CD14-positive monocyte (primary cell): ENCODE results near the gene CPNE4. TPM values are rescaled to one million over a fixed set of nuclear protein-coding genes. Genes with fewer than 3 reads are reported as not detected.

ENCODE experiments used
- DNase-seq, 3 donors: peaks; one replicate each; pipeline ENCODE4 v3.0.0-alpha.2; 2011 to 2022
- H2AFZ ChIP-seq: 2 replicates; pipeline ENCODE4 v1.6.0; 2012; ENCODE audit warnings: mild to moderate bottlenecking, low read depth, low read length, inconsistent platforms; ENCODE audit not compliant: insufficient read depth, poor library complexity, severe bottlenecking
- H3K27ac ChIP-seq, 2 donors: 1 replicate in 1 of 2; 2 replicates in 1 of 2; pipeline ENCODE4 v1.5.1; 2012 to 2013; ENCODE audit warnings: low read length in 2 of 2, control low read depth in 1 of 2, inconsistent platforms in 1 of 2, low read depth in 1 of 2, mild to moderate bottlenecking in 1 of 2
- H3K27me3 ChIP-seq, 2 donors: one replicate each; pipeline versions ENCODE4 v1.6.0 to v1.6.1; 2011 to 2013; ENCODE audit warnings: low read length in 2 of 2; ENCODE audit not compliant: control insufficient read depth in 2 of 2, insufficient read depth in 2 of 2
- H3K36me3 ChIP-seq, 2 donors: replicated peaks in 1 of 2; 1 replicate in 1 of 2; 2 replicates in 1 of 2; pipeline versions ENCODE4 v1.5.1 to v1.6.1; 2012 to 2013; ENCODE audit warnings: low read length in 2 of 2, control low read depth in 1 of 2, inconsistent platforms in 1 of 2, mild to moderate bottlenecking in 1 of 2; ENCODE audit not compliant: insufficient read depth in 2 of 2, control insufficient read depth in 1 of 2
- H3K4me1 ChIP-seq, 2 donors: 1 replicate in 1 of 2; 2 replicates in 1 of 2; pipeline versions ENCODE4 v1.5.1 to v1.6.1; 2012 to 2013; ENCODE audit warnings: low read length in 2 of 2, control low read depth in 1 of 2, inconsistent platforms in 1 of 2, mild to moderate bottlenecking in 1 of 2, moderate library complexity in 1 of 2; ENCODE audit not compliant: insufficient read depth in 2 of 2, control insufficient read depth in 1 of 2
- H3K4me2 ChIP-seq: replicated peaks from 2 replicates; pipeline ENCODE3; 2012; ENCODE audit warnings: low read length, moderate library complexity, mild to moderate bottlenecking; ENCODE audit not compliant: poor library complexity, severe bottlenecking; ENCODE audit errors: extremely low read depth
- H3K4me3 ChIP-seq, 3 experiments: fragments of 200-600 bp in 1 of 3; sonication (generic) in 1 of 3; replicated peaks in 1 of 3; 1 replicate in 2 of 3; 2 replicates in 1 of 3; pipeline ENCODE4 v1.5.1; 2011 to 2013; ENCODE audit warnings: low read length in 3 of 3, mild to moderate bottlenecking in 3 of 3, control low read depth in 2 of 3, low read depth in 2 of 3, inconsistent platforms in 1 of 3, moderate library complexity in 1 of 3
- H3K79me2 ChIP-seq: 2 replicates; pipeline ENCODE4 v1.6.0; 2012; ENCODE audit warnings: mild to moderate bottlenecking, control low read depth, inconsistent platforms, low read length, moderate library complexity; ENCODE audit not compliant: insufficient read depth
- H3K9ac ChIP-seq: 2 replicates; pipeline ENCODE4 v1.6.0; 2017; ENCODE audit warnings: low read length, mild to moderate bottlenecking; ENCODE audit not compliant: insufficient read depth, poor library complexity, severe bottlenecking
- H3K9me3 ChIP-seq, 2 donors: replicated peaks in 1 of 2; 1 replicate in 1 of 2; 2 replicates in 1 of 2; pipeline versions ENCODE4 v1.5.1 to v1.6.1; 2012 to 2013; ENCODE audit warnings: low read length in 2 of 2, control low read depth in 1 of 2; ENCODE audit not compliant: control insufficient read depth in 1 of 2, insufficient read depth in 1 of 2
- H4K20me1 ChIP-seq: 2 replicates; pipeline ENCODE4 v1.6.0; 2012; ENCODE audit warnings: mild to moderate bottlenecking, low read length, control low read depth, moderate library complexity; ENCODE audit not compliant: insufficient read depth
- H3K27ac Mint-ChIP-seq, 7 donors: one replicate each; pipeline ENCODE4 v1.8.0; 2020; ENCODE audit warnings: mild to moderate bottlenecking in 7 of 7, mixed read lengths in 7 of 7, moderate library complexity in 6 of 7, inconsistent platforms in 2 of 7
- H3K27me3 Mint-ChIP-seq, 3 donors: one replicate each; pipeline ENCODE4 v1.8.0; 2021 to 2022; ENCODE audit warnings: low read depth in 3 of 3, mild to moderate bottlenecking in 3 of 3, mixed read lengths in 3 of 3, moderate library complexity in 3 of 3, inconsistent platforms in 1 of 3
- H3K36me3 Mint-ChIP-seq, 2 donors: one replicate each; pipeline ENCODE4 v1.8.0; 2020; ENCODE audit warnings: mixed read lengths in 2 of 2, inconsistent platforms in 1 of 2, mild to moderate bottlenecking in 1 of 2
- H3K4me1 Mint-ChIP-seq: one replicate; pipeline ENCODE4 v1.8.0; 2020; ENCODE audit warnings: mild to moderate bottlenecking, mixed read lengths
- H3K4me3 Mint-ChIP-seq, 2 donors: one replicate each; pipeline ENCODE4 v1.8.0; 2020; ENCODE audit warnings: mild to moderate bottlenecking in 2 of 2, mixed read lengths in 2 of 2, moderate library complexity in 1 of 2
- H3K9me3 Mint-ChIP-seq, 7 donors: one replicate each; pipeline ENCODE4 v1.8.0; 2020 to 2022; ENCODE audit warnings: mixed read lengths in 7 of 7, mild to moderate bottlenecking in 6 of 7, moderate library complexity in 6 of 7, inconsistent platforms in 2 of 7
- WGBS: methylation state at CpG from one replicate; pipeline ENCODE4 v1.1.5; 2013; ENCODE audit warnings: missing lambda C conversion rate; ENCODE audit not compliant: insufficient coverage; 5-methylcytosine and 5-hydroxymethylcytosine counted together
- intact Hi-C, 2 donors: fragments of 100-400 bp; cut with micrococcal nuclease; formaldehyde crosslinking; loops; one replicate each; pipeline versions ENCODE4 v1.15.0 to v1.15.1; 2023
- polyA plus RNA-seq, 3 donors: library from polyadenylated mRNA; depleted of rRNA in 1 of 3; unstranded in 2 of 3; stranded (reverse) in 1 of 3; fragments of 300-500 nt in 2 of 3; fragments of >200 nt in 1 of 3; fragmentation: Illumina TruSeq in 2 of 3; gene quantifications; 1 replicate in 2 of 3; 2 replicates in 1 of 3; pipeline ENCODE4 v1.2.3, GENCODE V29; 2012 to 2021
- TF ChIP-seq, protein P1 (sequence below): fragments of 200-600 bp; IDR thresholded peaks from one replicate; pipeline ENCODE4 v1.8.0; 2022; ENCODE audit warnings: antibody characterized with exemption, mild to moderate bottlenecking

The CPNE4 gene
- polyA plus RNA-seq, 3 donors = not detected

DNA sequence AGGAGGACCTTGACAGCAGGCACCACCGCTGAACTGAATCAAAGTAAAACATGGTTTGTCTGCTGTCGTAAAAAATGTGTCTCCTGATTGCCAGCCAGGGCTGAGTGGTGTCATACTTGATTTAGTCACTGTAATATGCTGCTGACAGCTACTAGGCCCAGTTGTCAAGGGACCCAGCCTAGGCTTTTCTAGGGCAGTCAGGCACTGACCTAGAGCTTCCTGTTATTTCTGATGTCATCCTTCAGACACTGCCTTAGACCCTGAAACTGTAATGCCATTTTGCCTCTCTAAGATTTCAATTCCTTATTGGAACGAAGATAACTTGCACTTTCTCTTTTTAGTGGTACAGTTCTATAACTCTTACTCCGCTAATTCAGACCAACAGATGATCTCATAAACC lies 529.4 kb downstream of the CPNE4 start:
- TF ChIP-seq, protein P1, sequence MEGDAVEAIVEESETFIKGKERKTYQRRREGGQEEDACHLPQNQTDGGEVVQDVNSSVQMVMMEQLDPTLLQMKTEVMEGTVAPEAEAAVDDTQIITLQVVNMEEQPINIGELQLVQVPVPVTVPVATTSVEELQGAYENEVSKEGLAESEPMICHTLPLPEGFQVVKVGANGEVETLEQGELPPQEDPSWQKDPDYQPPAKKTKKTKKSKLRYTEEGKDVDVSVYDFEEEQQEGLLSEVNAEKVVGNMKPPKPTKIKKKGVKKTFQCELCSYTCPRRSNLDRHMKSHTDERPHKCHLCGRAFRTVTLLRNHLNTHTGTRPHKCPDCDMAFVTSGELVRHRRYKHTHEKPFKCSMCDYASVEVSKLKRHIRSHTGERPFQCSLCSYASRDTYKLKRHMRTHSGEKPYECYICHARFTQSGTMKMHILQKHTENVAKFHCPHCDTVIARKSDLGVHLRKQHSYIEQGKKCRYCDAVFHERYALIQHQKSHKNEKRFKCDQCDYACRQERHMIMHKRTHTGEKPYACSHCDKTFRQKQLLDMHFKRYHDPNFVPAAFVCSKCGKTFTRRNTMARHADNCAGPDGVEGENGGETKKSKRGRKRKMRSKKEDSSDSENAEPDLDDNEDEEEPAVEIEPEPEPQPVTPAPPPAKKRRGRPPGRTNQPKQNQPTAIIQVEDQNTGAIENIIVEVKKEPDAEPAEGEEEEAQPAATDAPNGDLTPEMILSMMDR = no peak
- peaks cover 0 to 1% (median 0%) of the 10 kb centered on the region in 3 donors for H3K27me3 Mint-ChIP-seq
- Histone ChIP-seq H3K27ac (peak overlapping the region in 1 of 2 donors; percentile 82), H3K4me1 (peaks cover 32 to 44% of the 10 kb centered on the region in 2 donors), H3K9ac (no peak overlapping the region), H3K27me3 (peaks cover 0 to 2% of the 10 kb centered on the region in 2 donors), H3K4me3 (no peak overlapping the region), H3K4me2 (no peak overlapping the region), H3K9me3 (no peaks in the 10 kb centered on the region), H3K36me3 (peaks cover 2 to 3% of the 10 kb centered on the region in 2 donors), H2AFZ (no peak overlapping the region), H4K20me1 (no peaks in the 10 kb centered on the region), H3K79me2 (peaks cover 28% of the 10 kb centered on the region)
- H3K36me3 Mint-ChIP-seq = peaks cover 3 to 4% of the 10 kb centered on the region in 2 donors
- peaks cover 45% of the 10 kb centered on the region for H3K4me1 Mint-ChIP-seq
- H3K4me3 Mint-ChIP-seq = no peak overlapping the region
- DNase-seq = peak; percentile 21 to 29 (median 25)
- intact Hi-C loops = no loop called here
- H3K9me3 Mint-ChIP-seq = peaks cover 0 to 6% (median 0%) of the 10 kb centered on the region in 7 donors
- WGBS = 100% methylated on average over 3 of the region's 4 CpGs
- H3K27ac Mint-ChIP-seq = peak overlapping the region in 4 of 7 donors; percentile 32 to 92 (median 70)

DNA sequence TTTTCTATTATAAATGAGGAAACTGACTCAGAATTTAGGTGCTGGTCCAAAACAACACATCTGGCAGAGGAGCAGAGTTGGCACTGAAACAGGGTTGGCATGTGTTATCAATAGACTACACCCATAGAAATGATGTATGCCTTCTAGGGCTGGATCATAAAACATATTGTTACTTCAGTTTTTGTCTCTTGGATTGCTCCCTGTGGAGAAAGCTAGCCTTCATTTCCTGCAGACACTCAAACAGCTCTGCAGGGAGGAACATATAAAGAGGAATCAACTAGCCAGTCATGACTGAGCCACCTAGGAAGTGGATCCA lies 531.5 kb downstream of the CPNE4 start:
- intact Hi-C loops = no loop called here
- peak overlapping the region; percentile 97 for H2AFZ ChIP-seq
- Mint-ChIP-seq H3K4me3 (peak overlapping the region; percentile 46 to 96), H3K9me3 (peaks cover 0 to 6% (median 0%) of the 10 kb centered on the region in 7 donors), H3K4me1 (peaks cover 45% of the 10 kb centered on the region), H3K27me3 (no peaks in the 10 kb centered on the region), H3K36me3 (peaks cover 19 to 24% of the 10 kb centered on the region in 2 donors), H3K27ac (peak overlapping the region; percentile 89 to 96 (median 92))
- H3K27me3 ChIP-seq = peaks cover 0 to 2% of the 10 kb centered on the region in 2 donors
- peaks cover 28% of the 10 kb centered on the region for H3K79me2 ChIP-seq
- no peak overlapping the region for H3K9ac ChIP-seq
- H4K20me1 ChIP-seq = no peaks in the 10 kb centered on the region
- peaks cover 21 to 22% of the 10 kb centered on the region in 2 donors for H3K36me3 ChIP-seq
- TF ChIP-seq, protein P1 = no peak
- H3K4me3 ChIP-seq = peak overlapping the region; percentile 67 to 96 (median 91)
- peak; percentile 0 to 14 (median 9) for DNase-seq
- peak overlapping the region in 1 of 2 donors; percentile 87 for H3K27ac ChIP-seq
- H3K4me2 ChIP-seq = peak overlapping the region; percentile 92
- no peaks in the 10 kb centered on the region for H3K9me3 ChIP-seq
- peaks cover 32 to 44% of the 10 kb centered on the region in 2 donors for H3K4me1 ChIP-seq
